Activated naive CD8-positive, alpha-beta T cell treated with anti-CD3 and anti-CD28 coated beads, Interleukin-2, amount 10 ng/mL, durations not matched to agents 7 days and 5 days (primary cell): ENCODE data around the gene PRKN. TPM values are rescaled to one million over a fixed set of nuclear protein-coding genes. Genes with fewer than 3 reads are reported as not detected.

Experiments used
- ATAC-seq: fragments of 150-1000 bp; cut with Tn5 transposase; one replicate; pipeline ENCODE4 v1.10.0; 2021; ENCODE audit warnings: low read depth, moderate library complexity
- POLR2A ChIA-PET: fragments of 350-600 bp; sonication (Branson Sonifier 250); formaldehyde crosslinking; loops from one replicate; lab custom pipeline; 2021; ENCODE audit warnings: antibody characterized with exemption; lab: Charles Lee
- DNase-seq: peaks from one replicate; pipeline ENCODE4 v3.0.0; 2021
- H3K27ac Mint-ChIP-seq: one replicate; pipeline ENCODE4 v1.8.0; 2022; ENCODE audit warnings: mild to moderate bottlenecking, mixed read lengths
- H3K27me3 Mint-ChIP-seq: one replicate; pipeline ENCODE4 v1.8.0; 2022; ENCODE audit warnings: mild to moderate bottlenecking, moderate library complexity, mixed read lengths
- H3K36me3 Mint-ChIP-seq: one replicate; pipeline ENCODE4 v1.8.0; 2021; ENCODE audit warnings: mild to moderate bottlenecking, mixed read lengths
- H3K4me1 Mint-ChIP-seq: one replicate; pipeline ENCODE4 v1.8.0; 2021; ENCODE audit warnings: mixed read lengths
- H3K4me3 Mint-ChIP-seq: one replicate; pipeline ENCODE4 v1.8.0; 2022; ENCODE audit warnings: mild to moderate bottlenecking, moderate library complexity, mixed read lengths
- H3K9me3 Mint-ChIP-seq: one replicate; pipeline ENCODE4 v1.8.0; 2021; ENCODE audit warnings: mixed read lengths
- total RNA-seq, 2 experiments: library from RNA; stranded (reverse); gene quantifications; one replicate each; pipeline ENCODE4 v1.2.3, GENCODE V29; 2021

PRKN gene
- total RNA-seq, 2 experiments from 2014 or later: 1.00 to 1.5 TPM

DNA sequence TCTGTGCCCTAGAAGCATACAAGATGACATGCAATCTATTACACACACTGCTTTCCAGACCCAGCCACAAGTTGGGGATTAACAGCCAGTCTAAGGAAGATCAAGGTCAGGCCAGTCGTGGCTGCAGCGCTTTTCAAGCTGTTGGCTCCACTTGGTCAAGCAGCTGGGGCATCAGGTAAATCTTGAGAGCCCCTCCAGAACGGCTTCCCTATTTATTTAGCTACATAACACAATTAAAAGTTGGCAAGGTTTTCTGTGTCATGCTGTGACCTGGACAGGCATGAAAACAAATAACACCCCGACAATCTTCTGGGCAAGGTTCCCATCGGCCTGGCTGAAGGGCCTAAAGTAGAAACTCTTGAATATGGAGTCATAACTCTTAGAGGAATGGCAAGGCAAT lies 524.3 kb downstream of the PRKN start:
- POLR2A ChIA-PET: no interaction called here
- no peaks in the 10 kb centered on the region for H3K4me1 Mint-ChIP-seq
- H3K27ac Mint-ChIP-seq: no peak overlapping the region
- no peak overlapping the region for H3K4me3 Mint-ChIP-seq
- H3K36me3 Mint-ChIP-seq: no peaks in the 10 kb centered on the region
- no peaks in the 10 kb centered on the region for H3K27me3 Mint-ChIP-seq
- no peak for ATAC-seq
- DNase-seq: no peak
- peaks cover 2% of the 10 kb centered on the region for H3K9me3 Mint-ChIP-seq

DNA sequence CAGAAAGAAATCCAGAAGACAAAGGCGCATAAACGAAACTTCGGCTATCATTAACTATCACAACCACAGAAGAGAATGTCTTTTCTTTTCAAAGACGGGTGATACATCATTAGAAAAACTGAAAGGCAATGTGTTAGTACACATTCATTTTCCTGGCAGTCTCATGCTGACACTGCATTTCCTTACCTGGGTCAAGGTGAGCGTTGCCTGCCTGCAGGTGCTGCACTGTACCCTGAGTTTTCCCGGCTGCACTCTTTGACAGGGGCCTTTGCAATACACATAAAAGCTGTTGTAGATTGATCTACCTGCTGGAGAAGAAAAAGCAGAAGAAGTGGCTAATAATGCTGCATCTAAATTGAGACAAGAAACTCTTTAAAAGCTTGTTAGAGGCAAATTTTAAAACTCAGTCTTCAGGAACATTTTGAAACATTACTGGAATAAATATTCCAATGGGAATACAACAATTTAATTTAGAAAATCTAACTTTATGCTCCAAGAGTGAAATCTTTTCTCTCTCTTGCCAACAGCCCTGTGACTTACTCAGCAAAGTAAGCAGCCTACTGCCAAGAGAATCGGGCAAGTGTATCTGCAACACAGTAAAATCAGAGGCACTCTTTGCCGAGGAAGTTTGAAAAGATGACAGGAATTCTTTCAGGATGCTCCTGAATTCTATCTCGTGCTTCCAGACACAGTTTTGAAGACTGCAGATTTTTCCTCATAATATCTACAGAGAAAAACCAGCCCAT lies 526.4 kb downstream of the PRKN start:
- no peak overlapping the region for H3K27ac Mint-ChIP-seq
- POLR2A ChIA-PET: no interaction called here
- H3K36me3 Mint-ChIP-seq: no peaks in the 10 kb centered on the region

DNA sequence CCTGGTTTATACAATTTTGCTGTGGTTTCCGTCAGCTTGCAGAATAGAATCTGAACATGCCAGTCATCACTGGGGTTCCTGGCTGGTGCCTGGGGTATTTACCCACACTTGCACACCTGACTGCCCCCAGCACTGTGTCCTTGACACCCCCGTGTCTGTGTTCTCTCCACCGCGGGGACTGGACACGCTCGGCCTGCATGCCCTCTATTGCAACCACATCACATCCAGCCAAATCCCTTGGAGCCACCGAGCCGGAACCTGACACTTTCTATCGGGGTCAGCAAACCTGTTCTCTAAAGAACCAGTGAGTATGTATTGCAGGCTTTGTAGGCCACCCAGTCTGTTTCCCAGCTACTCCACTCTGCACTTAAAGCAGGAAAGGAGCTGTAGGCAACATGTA lies 527.5 kb downstream of the PRKN start:
- Mint-ChIP-seq H3K27me3 (no peaks in the 10 kb centered on the region), H3K4me1 (no peaks in the 10 kb centered on the region), H3K27ac (no peak overlapping the region), H3K36me3 (no peaks in the 10 kb centered on the region), H3K4me3 (no peak overlapping the region), H3K9me3 (no peaks in the 10 kb centered on the region)
- POLR2A ChIA-PET: no interaction called here
- DNase-seq (no peak), ATAC-seq (no peak)

More for the DNA sequence above, 526.4 kb downstream of the PRKN start:
- H3K4me1 Mint-ChIP-seq: no peaks in the 10 kb centered on the region
- ATAC-seq: no peak
- no peak overlapping the region for H3K4me3 Mint-ChIP-seq
- no peak for DNase-seq
- H3K27me3 Mint-ChIP-seq: no peaks in the 10 kb centered on the region
- no peaks in the 10 kb centered on the region for H3K9me3 Mint-ChIP-seq

DNA sequence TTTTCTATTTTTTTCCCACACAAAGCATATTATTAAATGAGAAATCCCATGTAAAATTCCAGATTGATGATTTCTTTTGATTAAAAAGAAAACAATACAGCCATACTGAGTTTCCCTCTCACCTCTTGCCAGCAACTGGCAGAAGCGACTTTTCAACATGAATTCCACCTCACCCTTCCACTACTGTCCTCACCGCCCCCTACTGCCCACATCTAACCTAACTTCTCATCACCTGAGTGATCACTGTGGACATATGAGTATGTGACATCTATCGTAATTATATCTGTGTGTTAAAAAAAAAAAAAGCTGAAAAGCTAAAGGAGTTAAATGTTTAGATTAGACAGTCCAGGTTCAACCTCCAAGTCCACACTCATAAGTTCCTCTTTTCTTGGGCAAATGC lies 528.6 kb downstream of the PRKN start:
- POLR2A ChIA-PET: no interaction called here

DNA sequence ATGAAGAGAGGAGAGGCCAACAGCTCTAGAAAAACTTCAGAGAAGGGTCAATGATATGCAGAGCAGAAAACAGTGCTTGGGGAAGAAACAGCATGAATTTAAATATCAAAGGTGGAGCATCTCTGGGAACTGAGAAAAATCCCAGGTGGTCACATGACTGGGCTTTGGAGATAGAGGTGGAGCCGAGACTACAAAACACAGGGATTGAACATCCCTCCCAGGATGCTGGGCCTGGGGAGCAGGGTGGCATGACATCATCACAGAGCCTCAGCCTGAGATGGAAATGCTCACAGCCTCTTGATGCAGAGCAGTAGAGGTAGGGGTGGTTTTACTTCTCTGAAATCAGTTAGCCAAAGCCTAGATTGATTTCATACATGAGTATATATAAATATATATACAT lies 529.5 kb downstream of the PRKN start:
- no peaks in the 10 kb centered on the region for H3K27me3 Mint-ChIP-seq
- ATAC-seq: no peak
- no peak overlapping the region for H3K27ac Mint-ChIP-seq
- DNase-seq: no peak
- no peaks in the 10 kb centered on the region for H3K36me3 Mint-ChIP-seq
- H3K4me3 Mint-ChIP-seq: no peak overlapping the region
- no peaks in the 10 kb centered on the region for H3K9me3 Mint-ChIP-seq
- POLR2A ChIA-PET: no interaction called here
- no peaks in the 10 kb centered on the region for H3K4me1 Mint-ChIP-seq

More for the DNA sequence above, 528.6 kb downstream of the PRKN start:
- DNase-seq (no peak), ATAC-seq (no peak)
- Mint-ChIP-seq H3K4me1 (no peaks in the 10 kb centered on the region), H3K27ac (no peak overlapping the region), H3K4me3 (no peak overlapping the region), H3K9me3 (no peaks in the 10 kb centered on the region), H3K27me3 (no peaks in the 10 kb centered on the region), H3K36me3 (no peaks in the 10 kb centered on the region)

DNA sequence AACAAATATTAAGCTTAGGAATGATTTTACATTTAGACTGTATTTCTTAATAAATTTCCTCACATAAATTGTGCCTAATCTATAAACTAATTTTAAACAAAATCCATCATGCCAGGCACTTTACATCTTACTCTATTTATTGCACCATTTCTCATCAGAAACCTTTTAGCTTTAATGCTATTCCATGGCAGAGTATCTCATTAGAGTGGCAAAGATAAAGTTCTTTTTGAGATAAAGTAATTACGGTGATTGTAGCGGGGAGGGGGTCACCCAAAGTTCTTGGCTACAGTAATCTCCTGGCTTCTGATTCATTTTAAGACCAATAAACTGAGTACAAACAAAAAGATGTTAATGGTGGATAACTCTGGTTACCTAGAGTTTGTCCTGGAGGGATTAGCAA lies 532.1 kb downstream of the PRKN start:
- no peak for DNase-seq
- Mint-ChIP-seq H3K9me3 (no peaks in the 10 kb centered on the region), H3K36me3 (no peaks in the 10 kb centered on the region)

DNA sequence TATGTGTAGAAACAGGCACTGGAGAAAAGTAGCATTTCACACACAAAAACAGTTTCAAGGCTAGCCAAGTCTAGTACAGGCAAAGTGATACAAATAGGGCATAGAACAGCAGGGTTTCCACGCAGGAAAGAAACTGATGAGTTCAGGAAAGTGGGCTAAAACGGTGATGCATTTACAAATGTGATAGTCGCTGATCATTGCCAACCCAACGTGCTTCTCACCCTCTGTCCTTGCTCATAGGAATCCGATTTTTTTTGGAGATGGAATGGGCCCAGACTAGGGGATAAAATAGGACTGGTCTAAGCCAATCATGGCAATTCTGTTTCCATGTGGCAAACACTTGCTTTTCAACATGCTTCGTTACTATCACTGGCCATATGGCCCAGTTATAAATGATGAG lies 536.6 kb downstream of the PRKN start:
- DNase-seq (no peak), ATAC-seq (no peak)
- Mint-ChIP-seq H3K27me3 (no peaks in the 10 kb centered on the region), H3K4me3 (no peak overlapping the region), H3K9me3 (peaks cover 2% of the 10 kb centered on the region), H3K27ac (no peak overlapping the region), H3K4me1 (no peaks in the 10 kb centered on the region), H3K36me3 (no peaks in the 10 kb centered on the region)
- POLR2A ChIA-PET: no interaction called here

More for the DNA sequence above, 532.1 kb downstream of the PRKN start:
- POLR2A ChIA-PET: no interaction called here
- no peak for ATAC-seq
- H3K27me3 Mint-ChIP-seq: no peaks in the 10 kb centered on the region
- no peak overlapping the region for H3K4me3 Mint-ChIP-seq
- no peaks in the 10 kb centered on the region for H3K4me1 Mint-ChIP-seq
- no peak overlapping the region for H3K27ac Mint-ChIP-seq

DNA sequence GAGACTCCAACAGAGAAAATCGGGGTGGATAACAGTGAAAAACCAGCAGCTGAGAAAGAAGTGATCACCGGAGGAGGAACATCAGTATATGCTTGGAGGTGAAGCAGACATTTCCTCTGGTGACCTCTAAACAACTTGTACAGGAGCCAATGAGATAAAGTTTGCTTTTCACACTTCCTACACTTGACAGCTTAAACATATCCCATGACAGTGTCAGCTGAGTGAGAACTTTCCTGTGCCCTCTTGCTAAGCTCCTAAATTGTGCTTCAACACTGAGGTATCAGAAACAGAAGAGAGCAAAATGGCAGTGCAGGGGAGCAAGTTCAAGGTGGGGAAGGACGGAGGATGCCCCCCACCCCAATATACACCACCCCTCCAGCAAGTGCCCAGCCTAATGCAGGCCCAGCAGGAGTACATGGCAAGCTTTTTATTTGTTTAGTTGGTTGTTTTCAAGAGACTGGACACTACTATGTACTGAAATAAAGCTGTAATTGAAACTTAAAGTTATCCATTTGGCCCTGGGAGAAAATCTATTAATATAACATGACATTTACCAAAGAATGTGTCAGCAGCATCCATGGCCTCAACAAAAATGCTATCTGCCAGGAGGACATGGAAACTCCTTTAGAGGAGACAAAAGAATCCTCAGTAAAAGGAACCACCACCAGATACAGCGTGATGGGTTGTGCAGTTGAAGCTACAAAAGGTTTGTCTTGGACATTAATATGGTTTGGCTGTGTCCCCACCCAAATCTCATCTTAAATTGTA lies 540.2 kb downstream of the PRKN start:
- H3K9me3 Mint-ChIP-seq: peaks cover 4% of the 10 kb centered on the region
- H3K27ac Mint-ChIP-seq: no peak overlapping the region
- ATAC-seq: no peak
- no peaks in the 10 kb centered on the region for H3K4me1 Mint-ChIP-seq
- H3K36me3 Mint-ChIP-seq: peaks cover 1% of the 10 kb centered on the region
- no peaks in the 10 kb centered on the region for H3K27me3 Mint-ChIP-seq
- no peak overlapping the region for H3K4me3 Mint-ChIP-seq
- DNase-seq: no peak
- POLR2A ChIA-PET: no interaction called here

DNA sequence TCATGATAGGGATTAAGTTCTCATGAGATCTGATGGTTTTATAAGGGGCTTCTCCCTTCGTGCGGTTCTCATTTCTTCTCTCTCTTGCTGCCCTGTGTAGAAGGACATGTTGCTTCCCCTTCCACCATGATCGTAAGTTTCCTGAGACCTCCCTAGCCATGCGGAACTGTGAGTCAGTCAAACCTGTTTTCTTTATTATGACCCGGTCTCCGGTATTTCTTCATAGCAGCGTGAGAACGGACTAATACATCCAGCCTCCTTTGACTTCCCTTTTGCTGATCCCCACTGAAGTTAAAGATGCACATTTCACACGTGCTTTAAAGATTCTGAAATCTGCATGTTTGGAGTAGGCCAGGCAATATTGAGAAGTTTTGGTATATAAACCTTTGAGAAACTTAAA lies 543.1 kb downstream of the PRKN start:
- Mint-ChIP-seq H3K4me1 (peaks cover 2% of the 10 kb centered on the region), H3K27me3 (no peaks in the 10 kb centered on the region), H3K9me3 (peaks cover 4% of the 10 kb centered on the region), H3K36me3 (peaks cover 1% of the 10 kb centered on the region), H3K4me3 (no peak overlapping the region), H3K27ac (no peak overlapping the region)
- no peak for ATAC-seq
- DNase-seq: no peak
- POLR2A ChIA-PET: no interaction called here

DNA sequence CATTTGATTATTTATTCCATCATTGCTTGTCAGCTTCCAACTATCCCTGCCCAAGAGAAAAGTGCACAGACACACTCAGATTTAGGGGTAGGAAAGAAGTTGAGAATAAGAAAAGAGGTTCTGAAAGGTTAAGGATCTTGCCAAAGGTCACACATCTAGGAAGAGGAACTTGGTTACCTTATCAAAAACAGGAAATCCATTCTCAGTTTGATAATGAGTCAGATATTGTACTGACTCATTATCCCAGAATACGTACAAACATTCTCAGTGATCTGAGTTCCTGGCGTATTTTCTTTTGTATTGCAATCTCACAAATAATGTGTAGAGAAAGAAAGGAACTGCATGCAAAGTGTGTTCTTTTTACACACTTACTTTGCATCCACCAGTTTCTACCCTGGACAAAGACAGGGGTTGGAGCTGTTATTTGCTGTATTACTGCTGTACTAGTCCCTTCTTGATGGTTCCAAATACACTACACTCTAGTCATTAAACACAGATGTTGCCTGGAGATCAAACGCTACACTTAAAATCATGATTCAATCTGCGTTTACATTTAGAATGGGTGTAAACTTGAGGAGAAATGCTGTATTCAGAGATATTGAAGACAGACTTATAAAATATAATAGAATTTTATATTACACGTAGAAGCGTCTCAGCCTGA lies 545.7 kb downstream of the PRKN start:
- no peak overlapping the region for H3K27ac Mint-ChIP-seq
- H3K36me3 Mint-ChIP-seq: peaks cover 1% of the 10 kb centered on the region
- H3K9me3 Mint-ChIP-seq: peaks cover 2% of the 10 kb centered on the region
- no peak for DNase-seq
- no peaks in the 10 kb centered on the region for H3K27me3 Mint-ChIP-seq
- no peak for ATAC-seq
- POLR2A ChIA-PET: no interaction called here
- no peak overlapping the region for H3K4me3 Mint-ChIP-seq
- H3K4me1 Mint-ChIP-seq: peaks cover 2% of the 10 kb centered on the region

DNA sequence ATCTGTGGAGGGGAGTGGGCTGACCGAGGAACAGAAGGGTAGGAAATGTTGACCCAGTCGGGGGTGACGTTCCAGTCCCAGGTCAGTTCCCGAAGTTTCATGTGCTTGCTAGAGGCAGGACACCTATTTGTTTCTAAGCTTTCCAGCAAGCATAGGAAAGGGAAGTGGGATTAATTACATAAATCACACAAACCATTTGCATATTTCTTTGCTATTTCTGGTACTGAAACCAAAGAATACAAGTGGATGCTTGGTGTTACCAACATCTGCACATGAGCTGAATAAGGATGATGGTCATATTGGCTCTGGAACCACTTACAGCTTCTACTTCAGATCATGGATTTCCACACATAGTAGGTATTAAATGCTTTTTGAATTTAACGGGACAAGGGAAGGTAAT lies 546.5 kb downstream of the PRKN start:
- POLR2A ChIA-PET: no interaction called here
- H3K4me3 Mint-ChIP-seq: no peak overlapping the region
- no peak overlapping the region for H3K27ac Mint-ChIP-seq
- no peak for DNase-seq
- peaks cover 2% of the 10 kb centered on the region for H3K9me3 Mint-ChIP-seq
- peaks cover 2% of the 10 kb centered on the region for H3K4me1 Mint-ChIP-seq
- no peaks in the 10 kb centered on the region for H3K27me3 Mint-ChIP-seq
- H3K36me3 Mint-ChIP-seq: peaks cover 1% of the 10 kb centered on the region
- no peak for ATAC-seq

DNA sequence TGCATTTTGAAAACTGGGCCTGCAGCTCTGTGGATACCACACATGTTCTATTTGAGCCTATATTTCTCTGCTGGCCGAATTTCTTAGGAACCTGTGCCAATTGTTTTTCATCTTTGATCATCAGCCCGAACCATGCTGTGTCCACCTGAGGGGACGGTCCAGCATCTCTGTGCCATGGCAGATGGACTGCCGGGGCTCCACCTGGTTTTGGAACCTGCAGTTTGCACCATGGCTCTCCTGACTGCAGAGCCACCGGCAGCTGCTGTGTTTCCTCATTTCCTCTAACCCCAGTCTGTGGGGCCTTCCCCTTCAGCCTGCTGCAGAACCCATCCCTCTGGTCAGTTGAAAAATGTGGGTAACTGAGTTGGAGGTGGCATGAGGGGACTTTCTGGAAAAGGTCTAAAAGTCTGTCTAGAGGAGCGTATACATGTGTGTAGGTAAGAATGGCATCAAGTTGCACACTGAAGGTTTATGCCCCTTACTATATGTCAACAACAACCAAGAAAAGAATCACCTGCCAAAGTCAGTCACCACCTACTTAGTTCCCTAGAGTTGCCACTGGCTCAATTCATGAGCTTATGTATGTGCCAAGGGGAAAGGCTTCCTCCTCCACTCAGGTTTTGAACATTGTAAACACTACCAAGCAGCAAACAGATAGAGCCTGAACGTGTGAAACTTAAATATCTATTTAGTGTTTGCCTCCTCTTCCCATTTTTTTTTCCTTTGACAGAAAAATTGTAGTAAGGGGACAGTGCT lies 548.2 kb downstream of the PRKN start:
- ATAC-seq (no peak), DNase-seq (no peak)
- Mint-ChIP-seq H3K36me3 (peaks cover under 1% of the 10 kb centered on the region), H3K9me3 (no peaks in the 10 kb centered on the region), H3K4me3 (no peak overlapping the region), H3K4me1 (peaks cover 2% of the 10 kb centered on the region), H3K27me3 (no peaks in the 10 kb centered on the region), H3K27ac (no peak overlapping the region)
- POLR2A ChIA-PET: no interaction called here

DNA sequence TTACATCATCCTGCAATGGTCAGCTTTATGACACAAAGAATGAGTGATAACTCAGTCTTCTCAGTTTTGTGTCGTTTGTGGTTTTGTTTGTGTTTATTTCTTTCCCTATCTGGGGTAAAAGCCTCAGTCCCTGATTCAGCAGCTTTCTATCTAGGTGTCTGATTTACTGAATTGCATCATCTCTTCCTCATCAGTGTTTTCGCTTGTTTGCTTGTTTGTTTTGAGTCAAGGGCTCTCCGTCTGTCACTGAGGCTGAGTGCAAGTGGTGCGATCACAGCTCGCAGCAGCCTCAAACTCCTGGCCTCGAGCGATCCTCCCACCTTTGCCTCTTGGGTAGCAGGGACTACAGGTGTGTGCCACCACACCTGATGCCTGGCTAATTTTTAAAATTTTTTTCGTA lies 548.9 kb downstream of the PRKN start:
- DNase-seq (no peak), ATAC-seq (no peak)
- H3K4me3 Mint-ChIP-seq: no peak overlapping the region
- no peaks in the 10 kb centered on the region for H3K27me3 Mint-ChIP-seq
- H3K36me3 Mint-ChIP-seq: no peaks in the 10 kb centered on the region
- H3K4me1 Mint-ChIP-seq: peaks cover 2% of the 10 kb centered on the region
- POLR2A ChIA-PET: no interaction called here
- H3K27ac Mint-ChIP-seq: no peak overlapping the region
- H3K9me3 Mint-ChIP-seq: no peaks in the 10 kb centered on the region
